ENCODE data around the gene SCTR.

- TF ChIP-seq ESRRG (CRISPR knock-in tag; IDR thresholded peaks at IDR 0.05), result no peak
- no peak for TF ChIP-seq OSR1 (CRISPR knock-in tag; IDR thresholded peaks at IDR 0.05)
- TF ChIP-seq RARB (CRISPR knock-in tag; IDR thresholded peaks at IDR 0.05), result no peak
- no peak for TF ChIP-seq POU6F1 (CRISPR knock-in tag; IDR thresholded peaks at IDR 0.05; ENCODE audit: borderline replicate concordance, low read depth)
- no peak for TF ChIP-seq ARNTL (CRISPR knock-in tag; IDR thresholded peaks at IDR 0.05; ENCODE audit: borderline replicate concordance, low read depth)
- TF ChIP-seq CSRNP3 (CRISPR knock-in tag; IDR thresholded peaks at IDR 0.05), result no peak
- TF ChIP-seq CREB5 (CRISPR knock-in tag; IDR thresholded peaks at IDR 0.05; ENCODE audit: low read depth), result no peak
These were observed 94.9 kb downstream of the SCTR start for GRCh38 chr2:119429225-119429981.

Measured in SK-N-SH treated with all-trans-retinoic acid at 6 μM for 48 hours (cell line).